Duodenal mucosa (tissue), 2 donors: ENCODE data around the gene PRR20G.
"Not testable (repeated sequence)": the region's sequence is repeated elsewhere in the genome, so short reads cannot be mapped to it uniquely, and the experiment has no call there.

Experiments used
- H3K27ac ChIP-seq: one replicate; pipeline ENCODE4 v1.7.0; 2013; ENCODE audit warnings: low read depth, low read length
- H3K27me3 ChIP-seq, 2 donors: one replicate each; pipeline ENCODE4 v1.7.0; 2013; ENCODE audit warnings: low read length in 2 of 2, control low read depth in 1 of 2; ENCODE audit not compliant: insufficient read depth in 2 of 2, control insufficient read depth in 1 of 2
- H3K36me3 ChIP-seq, 2 donors: one replicate each; pipeline ENCODE4 v1.7.0; 2013; ENCODE audit warnings: low read length in 2 of 2, control low read depth in 1 of 2; ENCODE audit not compliant: insufficient read depth in 2 of 2, control insufficient read depth in 1 of 2
- H3K4me1 ChIP-seq, 2 donors: one replicate each; pipeline ENCODE4 v1.7.0; 2013; ENCODE audit warnings: low read length in 2 of 2, control low read depth in 1 of 2; ENCODE audit not compliant: insufficient read depth in 2 of 2, control insufficient read depth in 1 of 2
- H3K4me3 ChIP-seq, 2 donors: one replicate each; pipeline ENCODE4 v1.7.0; 2013; ENCODE audit warnings: low read length in 2 of 2, low read depth in 1 of 2
- H3K9ac ChIP-seq, 2 donors: one replicate each; pipeline ENCODE4 v1.7.0; 2013; ENCODE audit warnings: low read length in 2 of 2, low read depth in 1 of 2
- H3K9me3 ChIP-seq, 2 donors: one replicate each; pipeline ENCODE4 v1.7.0; 2013; ENCODE audit warnings: low read length in 2 of 2, control low read depth in 1 of 2; ENCODE audit not compliant: control insufficient read depth in 1 of 2

The PRR20G gene

DNA sequence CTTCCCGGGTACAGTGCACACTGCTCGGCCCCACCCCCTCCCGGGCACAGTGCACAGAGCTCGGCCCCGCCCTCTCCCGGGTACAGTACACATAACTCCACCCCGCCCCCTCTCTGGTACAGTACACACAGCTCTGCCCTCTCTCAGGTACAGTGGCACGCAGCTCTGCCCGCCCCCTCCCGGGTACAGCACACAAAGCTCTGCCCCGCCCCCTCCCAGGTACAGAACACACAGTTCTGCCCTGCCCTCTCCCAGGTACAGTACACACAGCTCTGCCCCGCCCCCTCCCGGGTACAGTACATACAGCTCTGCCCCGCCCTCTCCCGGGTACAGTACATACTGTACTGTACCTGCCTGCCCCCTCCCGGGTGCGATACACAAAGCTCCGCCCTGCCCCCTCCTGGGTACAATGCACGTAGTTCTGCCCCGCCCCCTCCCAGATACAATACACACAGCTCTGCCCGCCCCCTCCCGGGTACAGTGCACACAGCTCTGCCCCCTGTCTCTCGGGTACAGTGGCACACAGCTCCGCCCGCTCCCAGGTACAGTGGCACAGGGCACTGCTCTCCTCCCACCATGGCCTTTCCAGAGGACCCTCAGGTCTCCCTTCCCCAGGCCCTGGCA, 16.4 kb upstream of the PRR20G start:
- H3K27me3 ChIP-seq: peaks cover 0 to 3% of the 10 kb centered on the region in 2 donors
- H3K9ac ChIP-seq: peak overlapping the region; percentile 42 to 54
- H3K27ac ChIP-seq: no peak overlapping the region
- H3K4me1 ChIP-seq: peaks cover 0 to 6% of the 10 kb centered on the region in 2 donors
- peak overlapping the region; percentile 40 to 45 for H3K4me3 ChIP-seq
- H3K36me3 ChIP-seq: no peaks in the 10 kb centered on the region
- no peaks in the 10 kb centered on the region for H3K9me3 ChIP-seq

DNA sequence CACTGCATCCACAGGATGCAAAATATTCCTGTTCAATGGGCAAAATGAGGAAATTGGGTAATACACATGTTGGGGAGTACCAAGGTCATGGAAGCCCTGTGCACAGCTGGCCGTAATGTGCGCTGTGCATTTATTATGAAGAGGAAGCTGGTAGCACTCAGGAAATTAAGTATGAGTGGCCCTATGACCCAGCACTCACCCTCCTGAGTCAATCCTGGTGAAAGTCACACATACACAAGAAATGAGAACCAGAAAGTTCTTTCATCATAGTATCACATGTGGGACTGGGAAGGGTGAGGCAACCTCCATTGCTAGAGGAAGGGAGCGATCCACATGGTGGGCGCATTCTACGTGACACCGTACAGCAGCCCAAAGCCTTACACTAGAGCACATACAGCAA, 11.4 kb upstream of the PRR20G start:
- Histone ChIP-seq H3K9ac (no peak overlapping the region), H3K9me3 (no peaks in the 10 kb centered on the region), H3K4me3 (no peak overlapping the region), H3K36me3 (no peaks in the 10 kb centered on the region), H3K4me1 (no peaks in the 10 kb centered on the region), H3K27me3 (peaks cover 0 to 3% of the 10 kb centered on the region in 2 donors), H3K27ac (no peak overlapping the region)

DNA sequence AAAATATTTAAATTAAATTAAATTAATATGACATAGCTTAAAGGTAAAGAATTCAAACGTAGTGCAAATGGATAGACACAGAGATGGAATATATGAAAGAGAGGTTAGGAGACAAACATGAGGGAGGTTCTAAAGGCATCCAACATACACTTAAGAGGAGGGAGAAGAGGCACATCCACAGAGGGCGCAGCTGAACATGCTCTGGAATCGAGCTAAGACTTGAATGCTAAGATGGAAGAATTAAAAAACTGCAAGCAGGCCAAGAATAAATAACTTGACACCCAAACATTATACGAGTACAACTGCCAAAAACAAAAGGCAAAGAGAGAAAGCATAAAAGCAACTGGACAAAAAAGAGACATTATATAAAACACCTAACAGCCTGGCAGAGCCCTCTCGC, 9.1 kb upstream of the PRR20G start:
- no peaks in the 10 kb centered on the region for H3K4me1 ChIP-seq
- H3K27me3 ChIP-seq: no peaks in the 10 kb centered on the region
- H3K9me3 ChIP-seq: no peaks in the 10 kb centered on the region
- no peak overlapping the region for H3K9ac ChIP-seq
- no peak overlapping the region for H3K4me3 ChIP-seq
- no peaks in the 10 kb centered on the region for H3K36me3 ChIP-seq
- no peak overlapping the region for H3K27ac ChIP-seq

DNA sequence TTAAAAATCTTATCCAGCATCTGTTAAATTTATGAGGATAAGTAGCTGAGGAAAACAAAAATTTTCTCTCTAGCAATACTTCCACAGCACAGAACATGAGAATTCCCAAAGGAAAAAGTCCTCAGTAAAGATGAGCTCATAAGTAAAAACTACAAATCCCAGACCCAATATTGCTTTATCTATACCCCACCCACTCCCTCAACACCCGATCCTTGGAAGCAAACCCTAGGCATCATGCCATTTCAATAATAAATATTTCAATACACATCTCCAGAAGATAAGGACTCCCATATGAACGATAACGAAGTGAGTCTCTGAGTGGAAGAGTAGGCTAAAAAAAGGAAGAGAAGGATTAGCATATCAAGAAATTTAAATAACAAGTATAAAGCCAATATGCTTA, 8.3 kb upstream of the PRR20G start:
- H3K4me1 ChIP-seq: no peaks in the 10 kb centered on the region
- H3K27me3 ChIP-seq: no peaks in the 10 kb centered on the region
- no peak overlapping the region for H3K27ac ChIP-seq
- H3K9me3 ChIP-seq: no peaks in the 10 kb centered on the region
- H3K9ac ChIP-seq: no peak overlapping the region
- H3K4me3 ChIP-seq: no peak overlapping the region
- no peaks in the 10 kb centered on the region for H3K36me3 ChIP-seq

DNA sequence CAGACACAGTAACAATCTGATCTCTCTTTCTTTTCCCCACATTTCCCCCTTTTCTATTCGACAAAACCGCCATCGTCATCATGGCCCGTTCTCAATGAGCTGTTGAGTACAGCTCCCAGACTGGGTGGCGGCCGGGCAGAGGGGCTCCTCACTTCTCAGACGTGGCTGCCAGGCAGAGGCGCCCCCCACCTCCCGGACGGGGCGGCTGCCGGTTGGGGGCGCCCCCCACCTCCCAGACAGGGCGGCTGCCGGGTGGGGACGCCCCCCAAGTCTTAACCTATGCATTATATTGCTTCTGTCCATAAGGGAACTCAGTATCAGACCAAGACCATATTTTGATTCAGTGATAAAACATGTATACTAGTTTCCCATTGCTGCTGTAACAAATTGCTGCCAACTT, 5.8 kb upstream of the PRR20G start:
- H3K36me3 ChIP-seq, H3K27me3 ChIP-seq, H3K27ac ChIP-seq, H3K4me1 ChIP-seq, H3K9me3 ChIP-seq, H3K9ac ChIP-seq, H3K4me3 ChIP-seq: not testable (repeated sequence)

DNA sequence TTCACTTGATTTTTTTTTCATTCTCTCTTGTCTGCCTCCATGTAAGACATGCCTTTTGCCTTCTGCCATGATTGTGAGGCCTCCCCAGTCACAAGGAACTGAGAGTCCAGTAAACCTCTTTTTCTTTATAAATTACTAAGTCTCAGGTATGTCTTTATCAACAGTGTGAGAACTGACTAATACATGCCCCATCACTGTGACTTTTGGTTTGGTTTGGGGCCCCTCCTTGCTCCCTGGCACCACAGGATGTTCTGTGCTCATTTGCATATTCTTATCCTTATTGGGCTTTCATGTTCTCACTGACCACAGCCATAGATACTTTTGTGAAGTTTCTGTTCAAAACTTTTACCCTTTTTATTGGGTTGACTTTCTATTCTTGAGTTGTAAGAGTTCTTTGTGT, 3.8 kb upstream of the PRR20G start:
- no peak overlapping the region for H3K4me3 ChIP-seq
- no peaks in the 10 kb centered on the region for H3K36me3 ChIP-seq
- no peaks in the 10 kb centered on the region for H3K9me3 ChIP-seq
- no peaks in the 10 kb centered on the region for H3K27me3 ChIP-seq
- H3K9ac ChIP-seq: no peak overlapping the region
- no peak overlapping the region for H3K27ac ChIP-seq
- no peaks in the 10 kb centered on the region for H3K4me1 ChIP-seq

DNA sequence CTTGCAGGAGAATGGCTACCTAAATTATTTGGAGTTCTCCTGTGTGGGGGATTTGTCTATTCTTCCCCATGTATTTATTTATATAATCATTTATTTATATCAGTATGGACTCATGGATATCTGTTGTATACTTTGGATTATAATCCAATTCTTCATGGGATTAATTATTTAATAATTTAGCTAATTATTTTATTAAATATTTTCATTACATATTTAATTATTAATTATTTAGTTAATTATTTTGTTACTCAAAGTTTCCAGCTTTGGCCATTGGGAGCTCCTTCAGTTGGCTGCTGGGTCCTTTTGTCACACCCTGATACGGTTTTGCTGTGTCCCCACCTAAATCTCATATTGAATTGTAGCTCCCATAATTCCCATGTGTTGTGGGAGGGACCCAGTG, 3.3 kb upstream of the PRR20G start:
- Histone ChIP-seq H3K36me3 (no peaks in the 10 kb centered on the region), H3K9ac (no peak overlapping the region), H3K4me3 (no peak overlapping the region), H3K27ac (no peak overlapping the region), H3K9me3 (no peaks in the 10 kb centered on the region), H3K4me1 (no peaks in the 10 kb centered on the region), H3K27me3 (no peaks in the 10 kb centered on the region)

DNA sequence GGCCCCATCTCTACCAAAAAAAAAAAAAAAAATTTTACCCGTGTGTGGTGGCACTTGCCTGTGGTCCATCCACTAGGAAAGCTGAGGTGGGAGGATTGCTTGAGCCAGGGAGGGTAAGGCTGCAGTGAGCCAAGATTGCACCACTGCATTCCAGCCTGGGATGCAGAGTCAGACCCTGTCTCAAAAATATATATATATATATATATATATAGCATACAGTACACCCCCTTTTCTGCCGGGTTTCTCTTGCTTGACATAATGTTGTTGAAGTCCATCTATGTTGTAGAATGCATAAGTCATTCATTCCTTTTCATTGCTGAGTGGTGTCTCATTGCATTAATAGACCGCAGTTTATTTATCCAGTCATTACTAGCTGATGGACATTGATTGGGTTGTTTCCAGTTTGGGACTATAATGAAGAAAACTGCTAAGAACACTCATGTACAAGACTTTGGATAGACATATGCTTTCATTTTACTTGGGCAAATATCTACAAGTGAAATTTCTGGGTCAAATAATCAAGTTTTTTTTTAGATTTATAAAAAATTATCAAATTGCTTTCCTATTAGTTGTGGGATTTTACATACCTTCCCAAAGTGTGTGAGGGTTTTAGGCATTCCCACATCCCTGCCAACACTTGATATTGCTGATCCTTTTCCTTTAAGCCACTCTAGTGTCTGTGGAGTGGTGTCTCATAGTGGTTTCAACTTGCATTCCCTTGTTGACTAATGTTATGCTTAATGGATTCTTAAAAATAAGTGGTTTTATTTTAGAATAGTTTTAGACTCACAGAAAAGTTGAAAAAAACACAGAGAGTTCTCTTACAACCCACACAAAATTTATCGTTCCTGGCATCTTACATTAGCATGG, 2.1 kb upstream of the PRR20G start:
- Histone ChIP-seq H3K27me3 (no peaks in the 10 kb centered on the region), H3K36me3 (no peaks in the 10 kb centered on the region), H3K4me1 (no peaks in the 10 kb centered on the region), H3K4me3 (no peak overlapping the region), H3K27ac (no peak overlapping the region), H3K9me3 (no peaks in the 10 kb centered on the region), H3K9ac (no peak overlapping the region)

DNA sequence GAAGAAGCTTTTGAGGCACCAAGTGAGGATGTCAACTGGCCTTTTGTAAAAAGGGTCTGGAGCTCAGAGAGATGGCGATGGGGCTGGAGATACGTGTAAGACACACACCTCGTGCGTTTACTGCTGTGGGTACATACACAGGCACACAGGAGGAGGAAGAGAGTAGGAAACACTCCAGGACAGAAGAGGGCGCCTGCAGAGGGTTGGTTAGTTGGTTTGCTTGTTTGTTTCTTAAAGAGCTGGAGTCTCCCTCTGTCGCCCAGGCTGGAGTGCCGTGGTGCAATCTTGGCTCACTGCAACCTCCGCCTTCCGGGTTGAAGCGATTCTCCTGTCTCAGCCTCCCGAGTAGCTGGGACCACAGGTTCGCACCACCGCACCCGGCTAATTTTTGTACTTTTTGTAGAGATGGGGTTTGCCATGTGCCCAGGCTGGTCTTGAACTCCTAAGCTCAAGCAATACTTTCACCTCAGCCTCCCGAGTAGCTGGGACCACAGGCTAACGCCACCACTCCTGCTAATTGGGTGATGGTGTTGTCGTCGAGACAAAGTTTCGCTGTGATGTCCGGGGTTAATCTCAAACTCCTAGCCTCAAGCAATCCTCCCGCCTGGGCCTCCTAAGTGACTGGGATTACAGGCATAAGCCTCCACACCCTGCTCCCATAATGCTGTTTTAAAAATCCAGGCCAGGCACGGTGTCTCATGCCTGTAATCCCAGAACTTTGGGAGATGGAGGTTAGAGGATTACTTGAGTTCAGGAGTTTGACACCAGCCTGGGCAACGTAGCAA, 1.3 kb upstream of the PRR20G start:
- Histone ChIP-seq H3K9ac (no peak overlapping the region), H3K36me3 (no peaks in the 10 kb centered on the region), H3K4me1 (no peaks in the 10 kb centered on the region), H3K27ac (no peak overlapping the region), H3K27me3 (no peaks in the 10 kb centered on the region), H3K9me3 (no peaks in the 10 kb centered on the region), H3K4me3 (no peak overlapping the region)

DNA sequence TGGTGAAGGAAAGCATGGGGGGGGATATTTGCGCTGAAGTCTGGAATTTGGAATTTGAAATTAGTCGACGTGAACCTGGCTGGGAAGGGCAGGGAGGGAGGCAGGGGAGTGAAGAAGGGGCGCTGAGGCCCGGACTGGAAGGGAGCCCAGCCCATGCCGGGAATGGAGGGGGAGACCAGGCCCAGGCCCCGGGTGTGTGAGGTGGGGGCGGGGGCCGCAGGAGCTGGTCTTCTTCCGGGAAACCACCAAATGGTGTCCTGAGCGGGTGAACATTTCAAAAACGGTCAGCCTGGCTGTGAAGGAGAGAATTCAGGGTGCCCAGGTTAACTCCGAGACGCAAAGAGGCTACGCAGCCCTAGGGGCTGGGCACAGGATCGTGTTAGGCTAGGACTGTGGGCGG, 497 bp upstream of the PRR20G start:
- Histone ChIP-seq H3K4me3 (no peak overlapping the region), H3K9ac (no peak overlapping the region), H3K27me3 (no peaks in the 10 kb centered on the region), H3K27ac (no peak overlapping the region), H3K9me3 (no peaks in the 10 kb centered on the region), H3K4me1 (no peaks in the 10 kb centered on the region), H3K36me3 (no peaks in the 10 kb centered on the region)
